ENCODE data around the gene PRR12. TPM values are rescaled to one million over a fixed set of nuclear protein-coding genes. Genes with fewer than 3 reads are reported as not detected.
A peak's percentile ranks its signal among the peaks of the same experiment; 100 is the strongest.

The PRR12 gene
- total and polyA plus RNA-seq, 2 donors (not counting 1 experiment from before 2014, with no cell fraction given): 0.40 to 2.1 TPM

- Histone ChIP-seq H3K9ac (ENCODE audit: insufficient read depth, low read length) (peak overlapping the region; percentile 75), H3K9me3 (ENCODE audit: control insufficient read depth, insufficient read depth, low read depth, low read length) (no peaks in the 10 kb centered on the region), H4K20me1 (ENCODE audit: control insufficient read depth, extremely low read depth, insufficient read depth, low read length) (no peaks in the 10 kb centered on the region), H3K36me3 (ENCODE audit: control insufficient read depth, insufficient read depth, low read length) (peaks cover 2% of the 10 kb centered on the region), H3K4me1 (ENCODE audit: control insufficient read depth, extremely low read depth, insufficient read depth, low read length) (peaks cover 7% of the 10 kb centered on the region), H3K4me3 (replicated peaks in 1 of 4; ENCODE audit: control extremely low read depth in 1 of 4, insufficient read depth in 1 of 4, low read depth in 3 of 4, low read length in 4 of 4) (peak overlapping the region; percentile 60 to 90 (median 73)), H3K79me2 (ENCODE audit: control insufficient read depth, insufficient read depth, low read length) (peaks cover 26% of the 10 kb centered on the region), H3K4me2 (ENCODE audit: extremely low read depth, insufficient read depth, low read length) (peak overlapping the region; percentile 90), H3K27ac (ENCODE audit: insufficient read depth, low read length) (peak overlapping the region; percentile 97), H2AFZ (ENCODE audit: low read length) (no peak overlapping the region), H3K27me3 (ENCODE audit: control insufficient read depth, insufficient read depth, low read length) (no peaks in the 10 kb centered on the region)
- no peak for DNase-seq (ENCODE audit: low read depth in 2 of 2)
- TF ChIP-seq CTCF (conservative IDR thresholded peaks at IDR 0.05 in 1 of 2, IDR thresholded peaks at IDR 0.05 in 1 of 2; ENCODE audit: low read depth in 1 of 2, low read length in 2 of 2) (no peak), EZH2 (IDR thresholded peaks at IDR 0.05; ENCODE audit: low read length, missing control alignments) (no peak)
Measured at GRCh38 chr19:49639401-49640112, 48.6 kb downstream of the PRR12 start.

GRCh38 chr19:49640113-49640898 is 49.3 kb downstream of the PRR12 start, which contains the start of gene RRAS:
Gene RRAS, minus strand, starts transcription at chr19:49640143. Its CDS starts 45 bp downstream, at chr19:49640098.
- Histone ChIP-seq H3K9me3 (ENCODE audit: control insufficient read depth, insufficient read depth, low read depth, low read length) (no peaks in the 10 kb centered on the region), H3K27me3 (ENCODE audit: control insufficient read depth, insufficient read depth, low read length) (no peaks in the 10 kb centered on the region), H3K9ac (ENCODE audit: insufficient read depth, low read length) (peak within 1 kb of the TSS; percentile 75), H4K20me1 (ENCODE audit: control insufficient read depth, extremely low read depth, insufficient read depth, low read length) (no peaks in the 10 kb centered on the region), H3K79me2 (ENCODE audit: control insufficient read depth, insufficient read depth, low read length) (peaks cover 33% of the 10 kb centered on the region), H3K36me3 (ENCODE audit: control insufficient read depth, insufficient read depth, low read length) (peaks cover 2% of the 10 kb centered on the region), H3K4me3 (replicated peaks in 1 of 4; ENCODE audit: control extremely low read depth in 1 of 4, insufficient read depth in 1 of 4, low read depth in 3 of 4, low read length in 4 of 4) (peak within 1 kb of the TSS; percentile 60 to 90 (median 73)), H3K27ac (ENCODE audit: insufficient read depth, low read length) (peak within 1 kb of the TSS; percentile 97), H3K4me1 (ENCODE audit: control insufficient read depth, extremely low read depth, insufficient read depth, low read length) (peaks cover 7% of the 10 kb centered on the region), H2AFZ (ENCODE audit: low read length) (no peak within 1 kb of the TSS), H3K4me2 (ENCODE audit: extremely low read depth, insufficient read depth, low read length) (peak within 1 kb of the TSS; percentile 96)
- TF ChIP-seq CTCF (conservative IDR thresholded peaks at IDR 0.05 in 1 of 2, IDR thresholded peaks at IDR 0.05 in 1 of 2; ENCODE audit: low read depth in 1 of 2, low read length in 2 of 2): no peak
- TF ChIP-seq EZH2 (IDR thresholded peaks at IDR 0.05; ENCODE audit: low read length, missing control alignments): no peak
- DNase-seq (ENCODE audit: low read depth in 2 of 2): peak; percentile 100
